Measurements from ENCODE around the gene PPM1F. TPM values are rescaled to one million over a fixed set of nuclear protein-coding genes. Genes with fewer than 3 reads are reported as not detected.
"Not testable (repeated sequence)": the region's sequence is repeated elsewhere in the genome, so short reads cannot be mapped to it uniquely, and the experiment has no call there.

Gene PPM1F
- total RNA-seq, 1 donor from 2014 or later = 49.8 TPM

DNA sequence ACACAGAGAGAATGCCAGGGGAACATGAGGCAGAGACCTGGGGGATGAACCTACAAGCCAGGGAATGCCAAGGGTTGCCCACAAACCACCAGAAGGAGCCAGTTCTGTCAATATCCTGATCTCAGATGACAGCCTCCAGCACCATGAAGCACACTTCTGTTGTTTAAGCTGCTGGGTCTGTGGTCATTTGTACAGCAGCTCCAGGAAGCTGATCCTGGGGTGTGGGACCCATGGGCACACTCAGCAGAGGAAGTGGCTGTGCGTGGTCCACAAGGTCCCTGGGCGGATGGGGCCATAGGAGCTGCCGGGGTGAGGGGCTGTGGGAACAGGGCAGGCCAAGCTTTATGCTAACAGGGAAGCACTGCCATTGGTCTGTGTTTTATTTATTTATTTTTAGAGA, 12.1 kb downstream of the PPM1F start:
- peaks cover 44% of the 10 kb centered on the region for H3K4me1 Mint-ChIP-seq
- H3K27me3 Mint-ChIP-seq (ENCODE audit: low read depth) = no peaks in the 10 kb centered on the region
- peaks cover 3% of the 10 kb centered on the region for H3K36me3 Mint-ChIP-seq (ENCODE audit: low read depth)
- TF ChIP-seq CTCF (conservative IDR thresholded peaks at IDR 0.05) = no peak
- H3K4me3 Mint-ChIP-seq = no peak overlapping the region
- peak overlapping the region; percentile 75 for H3K27ac Mint-ChIP-seq (ENCODE audit: unreplicated experiment)
- H3K9me3 Mint-ChIP-seq = no peaks in the 10 kb centered on the region
- no peak for DNase-seq (ENCODE audit: low read depth, low spot score)

DNA sequence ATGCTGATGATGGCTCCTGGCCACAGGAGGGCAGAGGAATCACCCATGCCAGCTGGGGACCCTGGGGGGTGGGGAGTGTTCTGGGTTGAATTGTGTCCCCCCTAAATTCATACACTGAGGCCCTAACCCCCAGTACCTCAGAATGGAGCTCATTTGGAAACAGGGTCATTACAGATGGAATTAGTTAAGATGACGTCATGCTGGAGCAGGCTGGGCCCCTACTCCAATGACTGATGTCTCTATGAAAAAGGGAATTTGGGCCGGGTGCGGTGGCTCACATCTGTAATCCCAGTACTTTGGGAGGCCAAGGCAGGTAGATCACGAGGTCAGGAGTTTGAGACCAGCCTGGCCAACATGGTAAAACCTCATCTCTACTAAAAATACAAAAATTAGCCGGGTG, 12.7 kb downstream of the PPM1F start:
- peak overlapping the region; percentile 51 for H3K4me3 Mint-ChIP-seq
- peak overlapping the region; percentile 75 for H3K27ac Mint-ChIP-seq (ENCODE audit: unreplicated experiment)
- H3K36me3 Mint-ChIP-seq (ENCODE audit: low read depth) = not testable (repeated sequence)

DNA sequence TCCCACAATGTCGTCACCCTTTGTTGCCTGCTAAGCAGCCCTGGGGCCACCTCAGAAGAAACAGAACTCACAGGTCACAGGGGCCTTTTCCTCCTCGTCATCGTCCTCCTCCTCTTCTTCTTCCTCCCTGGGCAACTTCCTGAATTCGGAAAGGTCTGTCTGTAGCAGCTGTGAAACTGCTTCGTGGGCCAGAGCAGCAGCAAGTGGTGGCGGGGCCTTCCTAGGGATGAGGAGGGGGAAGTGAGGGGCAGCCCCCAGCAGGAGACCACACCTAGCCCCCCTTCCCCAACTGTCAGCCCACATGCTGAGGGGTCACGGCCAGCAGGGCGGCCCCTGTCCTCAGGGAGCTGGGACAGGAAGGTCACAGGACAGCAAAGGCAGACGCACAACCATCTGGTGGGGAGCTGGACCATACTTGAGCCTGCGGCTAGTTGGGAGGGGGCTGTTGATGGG, 13.2 kb downstream of the PPM1F start:
- Mint-ChIP-seq H3K27me3 (ENCODE audit: low read depth) (no peaks in the 10 kb centered on the region), H3K9me3 (no peaks in the 10 kb centered on the region), H3K4me3 (peak overlapping the region; percentile 85), H3K4me1 (peaks cover 44% of the 10 kb centered on the region), H3K36me3 (ENCODE audit: low read depth) (peaks cover 3% of the 10 kb centered on the region), H3K27ac (ENCODE audit: unreplicated experiment) (peak overlapping the region; percentile 99)
- no peak for TF ChIP-seq CTCF (conservative IDR thresholded peaks at IDR 0.05)
- DNase-seq (ENCODE audit: low read depth, low spot score) = no peak

More for the DNA sequence above, 12.7 kb downstream of the PPM1F start:
- H3K27me3 Mint-ChIP-seq (ENCODE audit: low read depth); DNase-seq (ENCODE audit: low read depth, low spot score); H3K9me3 Mint-ChIP-seq: not testable (repeated sequence)
- peaks cover 44% of the 10 kb centered on the region for H3K4me1 Mint-ChIP-seq

- peak overlapping the region; percentile 85 for H3K4me3 Mint-ChIP-seq
- H3K4me1 Mint-ChIP-seq = peaks cover 44% of the 10 kb centered on the region
- no peak for DNase-seq (ENCODE audit: low read depth, low spot score)
- H3K27ac Mint-ChIP-seq (ENCODE audit: unreplicated experiment) = peak overlapping the region; percentile 99
- peaks cover 3% of the 10 kb centered on the region for H3K36me3 Mint-ChIP-seq (ENCODE audit: low read depth)
- H3K27me3 Mint-ChIP-seq (ENCODE audit: low read depth) = no peaks in the 10 kb centered on the region
- no peak for TF ChIP-seq CTCF (conservative IDR thresholded peaks at IDR 0.05)
- no peaks in the 10 kb centered on the region for H3K9me3 Mint-ChIP-seq
Observed at GRCh38 chr22:21938906-21939305, 13.7 kb downstream of the PPM1F start.

GRCh38 chr22:21938071-21938822, 14.4 kb downstream of the PPM1F start:
- peak; percentile 100 for DNase-seq (ENCODE audit: low read depth, low spot score)
- no peaks in the 10 kb centered on the region for H3K27me3 Mint-ChIP-seq (ENCODE audit: low read depth)
- peaks cover 44% of the 10 kb centered on the region for H3K4me1 Mint-ChIP-seq
- peaks cover 3% of the 10 kb centered on the region for H3K36me3 Mint-ChIP-seq (ENCODE audit: low read depth)
- peak overlapping the region; percentile 99 for H3K27ac Mint-ChIP-seq (ENCODE audit: unreplicated experiment)
- H3K9me3 Mint-ChIP-seq = no peaks in the 10 kb centered on the region
- peak; percentile 99 for TF ChIP-seq CTCF (conservative IDR thresholded peaks at IDR 0.05)
- H3K4me3 Mint-ChIP-seq = peak overlapping the region; percentile 85

- H3K27ac Mint-ChIP-seq (ENCODE audit: unreplicated experiment) = peak overlapping the region; percentile 99
- H3K27me3 Mint-ChIP-seq (ENCODE audit: low read depth) = no peaks in the 10 kb centered on the region
- no peak for DNase-seq (ENCODE audit: low read depth, low spot score)
- peaks cover 3% of the 10 kb centered on the region for H3K36me3 Mint-ChIP-seq (ENCODE audit: low read depth)
- peaks cover 44% of the 10 kb centered on the region for H3K4me1 Mint-ChIP-seq
- no peaks in the 10 kb centered on the region for H3K9me3 Mint-ChIP-seq
- peak overlapping the region; percentile 85 for H3K4me3 Mint-ChIP-seq
- TF ChIP-seq CTCF (conservative IDR thresholded peaks at IDR 0.05) = no peak
Observed at GRCh38 chr22:21937821-21938070, 14.9 kb downstream of the PPM1F start.
